Right lung (tissue), 5 donors: Measurements from ENCODE around the gene ZSCAN23. TPM values are rescaled to one million over a fixed set of nuclear protein-coding genes. Genes with fewer than 3 reads are reported as not detected.
"Not testable (repeated sequence)": the region's sequence is repeated elsewhere in the genome, so short reads cannot be mapped to it uniquely, and the experiment has no call there.

Experiments
- DNase-seq, 2 donors: peaks; one replicate each; pipeline ENCODE4 v3.0.0-alpha.2; 2013
- polyA plus RNA-seq, 5 donors: library from polyadenylated mRNA; unstranded; fragments of 120-200 nt; gene quantifications; one replicate each; pipeline versions ENCODE4 v1.2.1 to v1.2.3, GENCODE V29; 2013; ENCODE audit warnings: inconsistent platforms in 1 of 5, low replicate concordance in 1 of 5; ENCODE audit not compliant: insufficient read length in 5 of 5, insufficient read depth in 1 of 5

The ZSCAN23 gene
- polyA plus RNA-seq, 5 donors: 8.3 to 26.5 (median 19.3) TPM

- DNase-seq: not testable (repeated sequence)
Measured at GRCh38 chr6:28444759-28445158, 1.5 kb upstream of the ZSCAN23 start.

- DNase-seq: no peak
Measured at GRCh38 chr6:28442586-28442985, 705 bp downstream of the ZSCAN23 start.

GRCh38 chr6:28436404-28436803, 6.9 kb downstream of the ZSCAN23 start:
- no peak for DNase-seq

GRCh38 chr6:28433119-28433518, 10.2 kb downstream of the ZSCAN23 start:
- DNase-seq: no peak

DNA sequence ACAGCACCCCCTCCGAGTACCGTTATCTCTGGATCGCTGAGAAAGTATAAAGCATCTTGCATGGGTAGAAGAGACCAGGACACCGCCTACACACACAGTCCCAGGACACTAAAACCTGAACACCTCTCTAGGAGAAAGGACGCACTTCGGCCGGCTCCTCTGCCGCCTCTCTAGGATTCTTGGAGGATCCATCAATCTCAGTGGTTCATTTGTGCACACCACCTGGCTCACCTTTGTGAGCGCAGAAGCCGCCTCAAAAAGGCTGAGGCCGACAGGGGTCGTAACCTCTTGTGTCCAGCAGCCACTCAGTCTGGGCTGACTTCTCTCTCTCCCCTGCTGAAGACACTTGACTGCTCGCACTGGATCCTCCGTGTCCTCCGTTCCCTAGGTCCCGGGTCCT, 13.5 kb downstream of the ZSCAN23 start:
- no peak for DNase-seq

DNA sequence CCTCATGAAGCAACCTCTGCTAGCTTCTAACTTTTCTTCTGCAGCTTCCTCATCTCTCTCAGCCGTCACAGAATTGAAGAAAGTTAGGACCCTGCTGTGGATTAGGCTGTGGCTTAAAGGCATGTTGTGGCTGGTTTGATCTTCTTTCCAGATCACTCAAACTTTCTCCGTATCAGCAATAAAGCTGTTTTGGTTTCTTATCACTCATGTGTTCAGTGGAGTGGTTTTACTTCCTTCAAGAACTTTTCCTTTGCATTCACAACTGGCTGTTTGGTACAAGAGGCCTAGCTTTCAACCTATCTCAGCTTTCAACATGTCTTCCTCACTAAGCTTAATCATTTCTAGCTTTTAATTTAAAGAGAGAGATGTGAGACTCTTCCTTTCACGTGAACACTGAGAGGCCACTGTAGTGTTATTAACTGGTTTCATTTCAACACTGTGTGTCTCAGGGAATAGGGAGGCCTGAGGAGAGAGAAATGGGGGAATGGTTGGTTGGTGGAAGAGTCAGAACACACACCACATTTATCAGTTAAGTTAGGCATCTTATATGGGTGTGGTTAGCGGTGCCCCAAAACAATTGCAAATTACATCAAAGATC, 17.2 kb downstream of the ZSCAN23 start:
- DNase-seq: no peak

DNA sequence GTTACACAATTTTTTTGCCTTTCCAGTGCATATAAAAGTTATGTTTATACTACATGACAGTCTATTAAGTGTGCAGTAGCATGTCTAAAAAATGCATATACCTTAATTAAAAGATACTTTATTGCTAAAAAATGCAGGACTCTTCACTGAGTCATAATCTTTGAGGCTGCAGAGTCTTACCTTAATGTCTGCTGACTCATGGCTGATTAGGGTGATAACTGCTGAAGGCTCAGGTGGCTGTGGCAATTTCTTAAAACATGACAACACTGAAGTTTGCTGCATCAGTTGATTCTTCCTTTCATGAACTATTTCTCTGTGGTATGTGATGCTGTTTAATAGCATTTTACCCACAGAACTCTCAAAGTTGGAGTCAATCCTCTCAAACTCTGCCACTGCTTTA, 19.1 kb downstream of the ZSCAN23 start:
- DNase-seq: no peak

- no peak for DNase-seq
Measured at GRCh38 chr6:28423546-28423945, 19.7 kb downstream of the ZSCAN23 start.

DNA sequence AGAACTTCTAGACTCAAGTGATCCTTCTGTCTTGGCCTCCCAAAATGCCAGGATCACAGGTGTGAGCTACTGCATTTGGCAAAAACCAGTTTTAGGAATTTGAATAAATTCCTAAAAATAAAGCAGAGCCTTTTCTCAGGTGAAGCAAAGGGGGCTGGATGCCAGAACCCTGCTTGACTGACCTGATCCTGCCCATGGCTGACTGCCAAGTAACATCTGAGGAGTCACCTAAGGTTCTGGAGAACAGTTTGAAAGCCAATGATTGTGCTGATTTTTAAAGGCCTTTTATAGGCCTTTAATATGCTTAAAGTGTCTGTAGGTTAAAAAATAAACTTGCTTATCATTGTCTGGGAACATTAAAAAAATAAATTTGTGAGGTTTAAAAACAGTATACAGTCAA, 29.6 kb downstream of the ZSCAN23 start:
- no peak for DNase-seq

GRCh38 chr6:28410767-28411166, 32.5 kb downstream of the ZSCAN23 start:
- no peak for DNase-seq

GRCh38 chr6:28408076-28408802, 35.1 kb downstream of the ZSCAN23 start:
- DNase-seq: no peak

- DNase-seq: no peak
Measured at GRCh38 chr6:28407401-28407800, 35.9 kb downstream of the ZSCAN23 start.

DNA sequence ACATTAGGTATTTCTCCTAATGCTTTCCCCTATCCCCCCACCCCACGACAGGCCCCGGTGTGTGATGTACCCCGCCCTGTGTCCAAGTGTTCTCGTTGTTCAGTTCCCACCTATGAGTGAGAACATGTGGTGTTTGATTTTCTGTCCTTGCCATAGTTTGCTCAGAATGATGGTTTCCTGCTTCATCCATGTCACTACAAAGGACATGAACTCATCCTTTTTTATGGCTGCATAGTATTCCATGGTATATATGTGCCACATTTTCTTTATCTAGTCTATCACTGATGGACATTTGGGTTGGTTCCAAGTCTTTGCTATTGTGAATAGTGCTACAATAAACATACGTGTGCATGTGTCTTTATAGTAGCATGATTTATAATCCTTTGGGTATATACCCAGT, 39.4 kb downstream of the ZSCAN23 start:
- DNase-seq: not testable (repeated sequence)

- DNase-seq: no peak
Measured at GRCh38 chr6:28402197-28402596, 41.1 kb downstream of the ZSCAN23 start.

DNA sequence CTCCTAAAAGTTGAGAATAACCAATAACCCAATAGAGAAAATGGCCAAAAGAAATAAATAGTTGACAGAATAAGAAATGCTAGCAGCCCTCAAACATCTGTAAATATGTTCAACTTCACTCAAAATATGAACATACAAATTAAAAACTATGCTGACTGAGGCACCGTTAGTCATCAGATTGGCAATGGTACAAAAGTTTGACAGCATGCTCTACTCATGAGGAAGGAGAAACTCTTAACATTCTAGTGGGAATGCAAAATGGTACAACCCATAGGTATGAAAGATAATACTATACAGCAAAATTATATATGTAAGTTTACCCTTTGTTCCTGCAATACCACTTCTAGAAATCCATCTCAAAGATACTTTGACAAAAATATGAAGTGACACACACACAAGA, 42.1 kb downstream of the ZSCAN23 start:
- no peak for DNase-seq

DNA sequence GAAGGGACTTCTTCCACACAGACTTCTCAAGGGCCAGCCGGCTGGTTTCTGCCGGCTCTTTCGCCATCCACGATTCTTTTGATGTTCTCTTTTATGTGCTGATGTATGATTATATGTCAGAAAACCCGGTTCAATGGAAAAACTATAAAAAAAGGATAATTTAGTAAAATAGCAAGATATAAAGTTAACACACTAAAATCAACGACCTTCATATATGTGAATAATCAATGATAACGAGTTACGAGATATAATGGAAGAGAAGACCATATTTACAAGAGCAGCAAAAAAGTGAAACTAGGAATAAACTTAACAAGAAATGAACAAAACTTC, 43.2 kb downstream of the ZSCAN23 start:
- no peak for DNase-seq

DNA sequence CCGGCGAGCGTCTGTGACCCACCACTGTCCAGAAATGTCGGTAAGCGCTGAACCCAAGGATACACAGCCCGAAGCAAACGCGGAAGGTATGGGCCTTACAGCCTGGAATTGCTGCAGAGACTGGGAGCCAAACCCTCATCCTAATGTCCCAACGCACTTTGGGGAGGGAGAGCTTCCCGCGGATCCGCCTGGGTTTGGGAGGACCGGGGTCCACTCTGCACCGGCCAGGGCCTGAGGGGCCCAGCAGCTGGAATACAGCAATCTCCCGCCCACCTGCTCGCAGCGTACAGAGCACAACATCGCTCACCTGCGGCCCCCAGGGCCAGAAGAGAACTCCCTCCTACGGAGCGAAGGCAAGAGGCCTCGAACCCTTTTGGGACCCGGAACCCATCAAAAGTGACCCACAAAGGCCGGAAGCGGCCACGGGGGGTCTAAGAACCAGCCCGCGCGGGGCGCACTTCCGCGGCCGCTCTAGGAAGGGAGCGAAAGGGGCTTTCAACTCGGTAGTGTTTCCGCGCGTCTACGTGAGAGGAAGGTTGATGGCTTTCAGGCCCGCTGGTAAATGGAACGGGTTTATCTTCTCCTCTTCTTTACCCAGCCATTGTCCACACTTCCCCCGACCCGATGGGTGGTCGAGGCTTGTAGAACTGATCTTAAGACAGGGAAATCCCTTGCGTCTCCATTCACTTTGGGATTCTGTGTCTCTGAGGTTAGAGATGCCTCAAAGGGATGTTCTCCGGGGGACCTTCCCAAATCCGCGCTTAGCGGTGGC, 43.8 kb downstream of the ZSCAN23 start, which contains the start of gene ZSCAN12:
TSS of gene ZSCAN12 (minus strand) at position 398 of the 772 bp plus-strand sequence. CDS start 1,342 bp downstream, outside the sequence.
- DNase-seq: peak; percentile 87 to 88

DNA sequence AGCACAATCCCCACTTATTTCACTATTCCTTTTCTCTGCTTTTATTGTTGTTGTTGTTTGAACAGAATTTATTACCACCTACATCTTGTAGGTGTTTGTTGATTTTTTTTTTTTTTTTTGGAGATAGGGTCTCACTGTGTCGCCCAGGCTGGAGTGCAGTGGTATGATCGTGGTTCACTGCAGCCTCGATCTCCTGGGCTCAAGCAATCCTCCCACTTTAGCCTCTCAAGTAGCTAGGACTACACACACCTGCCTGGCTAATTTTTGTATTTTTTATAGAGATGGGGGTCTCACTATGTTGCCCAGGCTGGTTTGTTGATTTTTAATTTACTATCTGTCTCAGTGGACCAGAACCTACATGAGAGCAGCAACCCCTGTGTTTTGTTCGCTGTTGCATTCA, 47.4 kb downstream of the ZSCAN23 start:
- DNase-seq: no peak

GRCh38 chr6:28393912-28394662, 49.2 kb downstream of the ZSCAN23 start:
- no peak for DNase-seq

DNA sequence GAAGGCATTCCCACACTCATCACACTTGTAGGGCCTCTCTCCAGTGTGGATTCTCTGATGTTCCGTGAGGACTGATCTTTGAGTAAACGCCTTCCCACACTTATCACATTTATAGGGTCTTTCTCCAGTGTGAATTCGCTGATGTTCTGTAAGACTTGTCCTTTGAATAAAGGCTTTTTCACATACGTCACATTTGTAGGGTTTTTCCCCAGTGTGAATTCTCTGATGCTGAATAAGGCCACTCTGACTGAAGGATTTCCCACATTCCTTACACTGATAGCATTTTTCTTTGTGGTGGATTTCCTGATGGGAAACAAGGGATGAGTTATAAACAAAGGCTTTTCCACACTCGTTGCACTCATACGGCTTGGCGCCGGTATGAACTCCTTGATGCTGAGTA, 52.6 kb downstream of the ZSCAN23 start:
- no peak for DNase-seq

- no peak for DNase-seq
Measured at GRCh38 chr6:28384143-28384533, 59.2 kb downstream of the ZSCAN23 start.
